ENCODE results near the gene EXOC4.

Gene EXOC4

GRCh38 chr7:133481676-133482075 is 228.8 kb downstream of the EXOC4 start:
- TF ChIP-seq, protein P1, sequence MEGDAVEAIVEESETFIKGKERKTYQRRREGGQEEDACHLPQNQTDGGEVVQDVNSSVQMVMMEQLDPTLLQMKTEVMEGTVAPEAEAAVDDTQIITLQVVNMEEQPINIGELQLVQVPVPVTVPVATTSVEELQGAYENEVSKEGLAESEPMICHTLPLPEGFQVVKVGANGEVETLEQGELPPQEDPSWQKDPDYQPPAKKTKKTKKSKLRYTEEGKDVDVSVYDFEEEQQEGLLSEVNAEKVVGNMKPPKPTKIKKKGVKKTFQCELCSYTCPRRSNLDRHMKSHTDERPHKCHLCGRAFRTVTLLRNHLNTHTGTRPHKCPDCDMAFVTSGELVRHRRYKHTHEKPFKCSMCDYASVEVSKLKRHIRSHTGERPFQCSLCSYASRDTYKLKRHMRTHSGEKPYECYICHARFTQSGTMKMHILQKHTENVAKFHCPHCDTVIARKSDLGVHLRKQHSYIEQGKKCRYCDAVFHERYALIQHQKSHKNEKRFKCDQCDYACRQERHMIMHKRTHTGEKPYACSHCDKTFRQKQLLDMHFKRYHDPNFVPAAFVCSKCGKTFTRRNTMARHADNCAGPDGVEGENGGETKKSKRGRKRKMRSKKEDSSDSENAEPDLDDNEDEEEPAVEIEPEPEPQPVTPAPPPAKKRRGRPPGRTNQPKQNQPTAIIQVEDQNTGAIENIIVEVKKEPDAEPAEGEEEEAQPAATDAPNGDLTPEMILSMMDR (IDR thresholded peaks at IDR 0.05; ENCODE audit: insufficient read depth, low read depth, low read length, missing control alignments): no peak
- H3K4me3 ChIP-seq (ENCODE audit: low read length): no peak overlapping the region
- DNase-seq (ENCODE audit: low read depth): peak; percentile 60

GRCh38 chr7:133482599-133482998 is 229.7 kb downstream of the EXOC4 start:
- no peak overlapping the region for H3K4me3 ChIP-seq (ENCODE audit: low read length)
- DNase-seq (ENCODE audit: low read depth): no peak
- TF ChIP-seq, protein P1 (IDR thresholded peaks at IDR 0.05; ENCODE audit: insufficient read depth, low read depth, low read length, missing control alignments): no peak

GRCh38 chr7:133484086-133484485 is 231.2 kb downstream of the EXOC4 start:
- DNase-seq (ENCODE audit: low read depth): peak; percentile 71
- TF ChIP-seq, protein P1 (IDR thresholded peaks at IDR 0.05; ENCODE audit: insufficient read depth, low read depth, low read length, missing control alignments): no peak

GRCh38 chr7:133489906-133490305 is 237.0 kb downstream of the EXOC4 start:
- peak; percentile 30 for DNase-seq (ENCODE audit: low read depth)
- TF ChIP-seq, protein P1 (IDR thresholded peaks at IDR 0.05; ENCODE audit: insufficient read depth, low read depth, low read length, missing control alignments): no peak
- no peak overlapping the region for H3K4me3 ChIP-seq (ENCODE audit: low read length)

More at GRCh38 chr7:133484086-133484485, 231.2 kb downstream of the EXOC4 start:
- H3K4me3 ChIP-seq (ENCODE audit: low read length): no peak overlapping the region

GRCh38 chr7:133491201-133491691 is 238.4 kb downstream of the EXOC4 start:
- no peak overlapping the region for H3K4me3 ChIP-seq (ENCODE audit: low read length)
- TF ChIP-seq, protein P1 (IDR thresholded peaks at IDR 0.05; ENCODE audit: insufficient read depth, low read depth, low read length, missing control alignments): no peak
- DNase-seq (ENCODE audit: low read depth): no peak

DNA sequence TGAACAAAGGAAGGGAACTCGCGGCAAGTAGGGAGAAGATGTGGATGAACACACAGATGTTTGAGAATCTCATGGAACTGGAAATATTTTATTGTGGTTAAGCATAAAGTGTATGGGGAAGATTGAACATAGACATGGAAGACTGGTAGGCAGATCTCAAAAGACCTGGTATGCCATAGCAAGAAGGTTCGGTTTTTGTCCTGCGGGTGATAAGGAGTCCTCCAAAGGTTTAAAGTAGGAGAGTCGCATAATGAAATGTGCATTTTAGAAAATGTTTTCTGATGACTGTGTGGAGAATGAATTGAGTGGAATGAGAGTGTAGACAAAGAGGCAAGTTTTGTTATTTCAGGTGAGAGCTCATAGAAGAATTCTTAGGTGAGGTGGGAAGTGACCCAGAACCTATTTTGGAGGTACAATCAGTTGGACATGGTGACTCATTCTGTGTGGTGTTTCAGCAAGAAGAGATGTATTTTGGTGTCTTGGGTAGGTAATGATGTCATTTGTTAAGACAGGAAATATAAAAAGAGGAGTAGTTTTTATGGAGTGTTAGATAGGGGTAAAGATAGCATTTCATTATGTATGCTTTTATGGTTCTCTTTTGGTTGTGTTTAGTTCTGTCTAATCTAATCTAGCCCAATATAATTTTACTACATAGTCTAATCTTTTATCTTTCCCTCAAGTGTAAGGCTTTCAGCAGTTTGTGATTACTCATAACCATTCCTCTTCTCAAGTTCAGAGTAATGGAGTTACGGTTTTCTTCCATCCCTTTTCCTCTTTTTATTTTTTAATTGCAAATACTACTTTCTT is 239.2 kb downstream of the EXOC4 start:
- TF ChIP-seq, protein P1 (IDR thresholded peaks at IDR 0.05; ENCODE audit: insufficient read depth, low read depth, low read length, missing control alignments): no peak
- peak; percentile 70 for DNase-seq (ENCODE audit: low read depth)
- H3K4me3 ChIP-seq (ENCODE audit: low read length): no peak overlapping the region
